ENCODE data around the gene AHDC1.
A peak's percentile ranks its signal among the peaks of the same experiment; 100 is the strongest.

The AHDC1 gene

GRCh38 chr1:27528818-27529703, 74.9 kb downstream of the AHDC1 start:
- DNase-seq (ENCODE audit: low spot score) = peak; percentile 76

- DNase-seq (ENCODE audit: low spot score) = no peak
Observed at GRCh38 chr1:27527890-27528817, 75.8 kb downstream of the AHDC1 start.

GRCh38 chr1:27527223-27527889, 76.6 kb downstream of the AHDC1 start:
- peak; percentile 70 for DNase-seq (ENCODE audit: low spot score)

GRCh38 chr1:27526569-27527222, 77.2 kb downstream of the AHDC1 start:
- DNase-seq (ENCODE audit: low spot score) = no peak

- DNase-seq (ENCODE audit: low spot score) = peak; percentile 80
Observed at GRCh38 chr1:27525296-27526272, 78.4 kb downstream of the AHDC1 start.

- DNase-seq (ENCODE audit: low spot score) = no peak
Observed at GRCh38 chr1:27523337-27524020, 80.5 kb downstream of the AHDC1 start.

GRCh38 chr1:27522432-27523336, 81.3 kb downstream of the AHDC1 start:
- DNase-seq (ENCODE audit: low spot score) = no peak

- no peak for DNase-seq (ENCODE audit: low spot score)
Observed at GRCh38 chr1:27521861-27522431, 82.0 kb downstream of the AHDC1 start.

- no peak for DNase-seq (ENCODE audit: low spot score)
Observed at GRCh38 chr1:27521336-27521831, 82.6 kb downstream of the AHDC1 start.

GRCh38 chr1:27520651-27521050, 83.3 kb downstream of the AHDC1 start:
- DNase-seq (ENCODE audit: low spot score) = no peak

GRCh38 chr1:27519331-27520258, 84.3 kb downstream of the AHDC1 start:
- no peak for DNase-seq (ENCODE audit: low spot score)

GRCh38 chr1:27518808-27519207, 85.1 kb downstream of the AHDC1 start:
- no peak for DNase-seq (ENCODE audit: low spot score)

- DNase-seq (ENCODE audit: low spot score) = no peak
Observed at GRCh38 chr1:27517907-27518718, 85.8 kb downstream of the AHDC1 start.

GRCh38 chr1:27517301-27517700, 86.6 kb downstream of the AHDC1 start:
- no peak for DNase-seq (ENCODE audit: low spot score)

GRCh38 chr1:27515626-27516025, 88.3 kb downstream of the AHDC1 start:
- no peak for DNase-seq (ENCODE audit: low spot score)

- no peak for DNase-seq (ENCODE audit: low spot score)
Observed at GRCh38 chr1:27513958-27514357, 90.0 kb downstream of the AHDC1 start.

Data from AG08396 (cell line).